ENCODE measurements around the gene ANKIB1.
A peak's percentile ranks its signal among the peaks of the same experiment; 100 is the strongest.

The ANKIB1 gene

GRCh38 chr7:92446869-92447344 is 201.1 kb downstream of the ANKIB1 start:
- DNase-seq (ENCODE audit: low read depth in 2 of 3, low spot score in 1 of 3) = no peak

DNA sequence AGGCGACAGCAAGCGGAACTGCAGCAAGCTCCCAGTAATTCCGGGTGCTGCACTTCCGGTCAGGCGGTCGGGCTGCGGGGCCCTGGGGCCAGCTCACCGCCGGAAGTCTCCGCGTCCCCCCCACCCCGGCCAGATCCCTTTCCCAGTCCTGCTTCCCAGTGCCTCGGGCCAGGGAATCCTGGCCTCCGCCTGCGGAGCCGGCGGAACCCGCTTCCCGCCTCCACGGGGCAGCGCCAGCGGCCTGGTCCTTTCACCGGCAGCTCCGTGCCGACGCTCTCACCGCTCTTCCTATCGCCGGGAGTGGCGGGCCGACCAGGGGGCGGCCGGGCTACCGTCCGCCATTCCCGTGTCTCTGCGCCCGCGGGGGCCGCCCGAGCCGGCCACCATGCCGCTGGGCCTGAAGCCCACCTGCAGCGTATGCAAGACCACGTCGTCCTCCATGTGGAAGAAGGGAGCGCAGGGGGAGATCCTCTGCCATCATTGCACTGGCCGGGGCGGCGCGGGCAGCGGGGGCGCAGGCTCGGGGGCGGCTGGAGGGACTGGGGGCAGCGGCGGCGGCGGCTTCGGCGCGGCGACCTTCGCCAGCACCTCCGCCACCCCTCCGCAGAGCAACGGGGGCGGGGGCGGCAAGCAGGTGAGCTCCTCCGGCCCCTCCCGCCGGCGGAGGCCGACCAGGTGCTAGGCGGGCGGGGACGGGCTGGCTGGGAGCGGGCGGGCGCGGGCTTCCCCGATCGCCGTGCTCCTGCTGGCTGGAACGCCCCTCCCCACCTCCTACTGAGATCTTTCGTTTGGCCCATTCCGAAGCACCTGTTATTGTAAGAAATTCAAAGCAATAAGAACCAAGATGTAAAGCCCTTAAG is 201.8 kb downstream of the ANKIB1 start, which contains the start of gene GATAD1:
TSS of gene GATAD1 (plus strand) at position 138 of the 860 bp plus-strand sequence. CDS start at position 386, 248 bp downstream.
- DNase-seq (ENCODE audit: low read depth in 2 of 3, low spot score in 1 of 3) = peak; percentile 67 to 84 (median 75)

DNA sequence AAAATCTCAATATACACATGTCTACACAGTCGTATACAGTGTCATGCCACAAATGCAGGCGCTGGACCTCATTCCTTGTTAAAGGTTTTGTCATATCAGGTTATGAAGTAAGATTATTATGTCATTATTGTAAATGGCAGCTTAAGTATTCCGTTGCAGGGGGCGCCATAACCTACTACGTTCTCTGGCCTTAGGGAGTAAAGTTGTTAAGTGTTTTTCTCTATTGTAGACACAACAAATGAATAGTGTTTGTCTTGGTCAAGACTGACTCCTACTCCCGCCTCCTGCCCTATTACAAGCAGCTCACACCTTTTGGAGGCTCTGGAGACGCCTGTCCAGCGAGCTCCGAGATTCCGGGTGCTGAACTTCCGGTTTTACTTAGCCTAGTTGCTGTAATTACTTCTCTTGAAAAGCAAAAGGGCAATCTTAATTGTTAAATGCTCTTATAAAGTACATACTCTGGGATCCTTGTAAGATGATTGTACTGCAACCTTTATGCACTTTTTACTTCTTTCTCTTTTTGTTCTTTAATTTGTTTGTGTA is 202.5 kb downstream of the ANKIB1 start:
- peak in 2 of 3 donors; percentile 33 to 46 for DNase-seq (ENCODE audit: low read depth in 2 of 3, low spot score in 1 of 3)

All from stimulated activated CD4-positive, alpha-beta T cell treated with anti-CD3 and anti-CD28 coated beads, Interleukin-12 subunit alpha, Interleukin-12 subunit beta, amount 100 ng/mL, for 48 hours (primary cell).